UCSD-AML1 (cell line): Measurements from ENCODE around the gene CHD9.

Source experiments
- DNase-seq: peaks from one replicate; lab custom pipeline; 2025; ENCODE audit not compliant: unreplicated experiment; lab: John Stamatoyannopoulos, UW

The CHD9 gene

GRCh38 chr16:53357208-53357586, 302.4 kb downstream of the CHD9 start:
- no peak for DNase-seq

GRCh38 chr16:53357955-53358354, 303.2 kb downstream of the CHD9 start:
- no peak for DNase-seq

GRCh38 chr16:53358884-53359283, 304.1 kb downstream of the CHD9 start:
- no peak for DNase-seq

- no peak for DNase-seq
These were observed 315.1 kb downstream of the CHD9 start for GRCh38 chr16:53369921-53370320.

- no peak for DNase-seq
These were observed 316.0 kb downstream of the CHD9 start for GRCh38 chr16:53370827-53371226.

DNA sequence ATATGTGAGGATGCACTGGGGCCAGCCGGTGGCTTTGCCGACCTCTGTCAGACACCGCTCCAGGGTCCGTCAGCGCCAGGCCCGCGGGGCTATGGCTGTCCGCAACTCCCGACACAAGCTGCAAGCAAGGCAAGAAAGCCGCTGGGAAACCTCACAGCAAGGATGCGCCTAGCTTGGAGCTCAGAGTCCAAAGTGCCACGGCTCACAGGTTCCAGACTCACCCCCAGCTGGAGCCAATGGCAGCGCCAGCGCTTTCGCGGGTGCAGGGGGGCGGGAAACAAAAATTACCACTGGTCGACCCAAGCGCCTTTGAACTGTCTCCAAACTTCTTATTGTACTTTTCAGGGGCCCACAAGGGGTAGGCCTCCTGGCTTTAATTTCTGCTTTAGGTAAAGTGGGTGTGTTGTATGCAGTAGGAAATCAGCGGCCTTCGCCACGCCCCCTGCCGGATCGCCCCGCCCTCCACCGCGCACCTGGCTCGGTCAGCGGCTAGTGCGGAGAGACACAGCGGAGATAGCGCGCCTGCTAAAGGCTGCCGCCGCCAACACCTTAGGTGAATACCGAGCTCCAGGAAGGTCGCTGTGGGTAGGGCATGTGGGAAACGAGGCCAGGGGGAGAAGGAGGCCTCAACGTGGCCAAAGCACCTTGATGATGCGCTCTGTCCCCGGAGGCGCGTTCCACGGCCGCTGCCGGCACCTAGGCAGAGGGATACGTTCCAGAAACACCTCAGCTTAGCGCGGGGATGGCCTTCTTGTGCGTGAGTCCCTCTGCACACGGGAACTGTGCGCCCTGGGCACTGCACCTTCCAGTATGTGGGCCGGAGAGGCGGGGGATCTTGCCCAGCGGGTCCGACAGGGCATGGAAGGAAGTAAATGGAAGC, 318.4 kb downstream of the CHD9 start:
- DNase-seq = no peak

GRCh38 chr16:53374800-53375199, 320.0 kb downstream of the CHD9 start:
- no peak for DNase-seq

DNA sequence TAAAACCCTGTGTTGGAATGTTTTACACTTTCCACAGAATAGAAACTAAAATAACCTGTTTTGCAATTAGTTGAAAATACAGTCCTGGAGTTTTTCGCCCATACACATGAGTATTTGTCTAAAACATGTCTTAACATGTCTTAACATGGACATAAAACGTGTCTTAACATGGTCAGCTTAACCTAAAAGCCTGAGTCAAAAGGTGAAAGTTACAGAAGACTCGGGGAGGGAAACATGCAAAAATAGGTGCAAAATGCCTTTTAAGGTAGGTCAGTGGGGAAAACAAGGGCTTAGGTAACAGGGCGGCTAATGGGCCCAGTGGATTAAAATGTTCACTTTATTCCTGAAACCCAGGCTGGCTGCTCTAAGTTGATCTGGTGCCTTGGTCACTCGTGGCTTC, 323.3 kb downstream of the CHD9 start:
- DNase-seq = no peak
